OCI-LY3 (cell line): ENCODE data around the gene IRF6.

Source experiments
- EZH2phosphoT487 ChIP-seq: fragments of 200-600 bp; shearing (Covaris generic); IDR thresholded peaks from 2 replicates; pipeline ENCODE4 v1.6.1; 2018; ENCODE audit warnings: antibody characterized with exemption, mixed run types, low read depth
- TF ChIP-seq, protein P1 (sequence below): fragments of 200-600, 300-600 bp; sonication (generic); IDR thresholded peaks from 2 replicates; pipeline ENCODE4 v1.5.1; 2014; ENCODE audit warnings: antibody characterized with exemption, low read length, low read depth

DNA sequence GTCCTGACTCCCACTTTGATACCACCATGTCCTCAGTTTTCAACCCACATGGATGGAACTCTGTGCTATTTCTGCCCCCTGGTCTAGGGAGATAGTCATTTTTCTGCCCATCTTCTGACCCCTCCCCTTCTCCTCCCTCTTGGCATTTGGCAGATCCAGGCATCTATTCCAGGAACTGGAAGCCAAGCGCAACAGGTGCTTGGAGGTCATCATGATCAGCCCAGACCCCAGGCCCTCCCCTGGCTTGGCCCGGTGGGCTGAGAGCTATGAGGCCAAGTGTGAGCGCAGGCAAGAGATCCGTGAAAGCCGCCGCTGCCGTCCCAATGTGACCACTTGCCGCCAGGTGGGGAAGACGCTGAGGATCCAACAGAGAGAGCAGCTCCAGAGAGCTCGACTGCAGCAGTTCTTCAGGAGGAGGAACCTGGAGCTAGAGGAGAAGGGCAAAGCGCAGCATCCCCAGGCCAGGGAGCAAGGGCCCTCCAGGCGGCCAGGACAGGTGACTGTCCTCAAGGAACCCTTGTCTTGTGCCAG lies 46.0 kb downstream of the IRF6 start:
- TF ChIP-seq, protein P1, sequence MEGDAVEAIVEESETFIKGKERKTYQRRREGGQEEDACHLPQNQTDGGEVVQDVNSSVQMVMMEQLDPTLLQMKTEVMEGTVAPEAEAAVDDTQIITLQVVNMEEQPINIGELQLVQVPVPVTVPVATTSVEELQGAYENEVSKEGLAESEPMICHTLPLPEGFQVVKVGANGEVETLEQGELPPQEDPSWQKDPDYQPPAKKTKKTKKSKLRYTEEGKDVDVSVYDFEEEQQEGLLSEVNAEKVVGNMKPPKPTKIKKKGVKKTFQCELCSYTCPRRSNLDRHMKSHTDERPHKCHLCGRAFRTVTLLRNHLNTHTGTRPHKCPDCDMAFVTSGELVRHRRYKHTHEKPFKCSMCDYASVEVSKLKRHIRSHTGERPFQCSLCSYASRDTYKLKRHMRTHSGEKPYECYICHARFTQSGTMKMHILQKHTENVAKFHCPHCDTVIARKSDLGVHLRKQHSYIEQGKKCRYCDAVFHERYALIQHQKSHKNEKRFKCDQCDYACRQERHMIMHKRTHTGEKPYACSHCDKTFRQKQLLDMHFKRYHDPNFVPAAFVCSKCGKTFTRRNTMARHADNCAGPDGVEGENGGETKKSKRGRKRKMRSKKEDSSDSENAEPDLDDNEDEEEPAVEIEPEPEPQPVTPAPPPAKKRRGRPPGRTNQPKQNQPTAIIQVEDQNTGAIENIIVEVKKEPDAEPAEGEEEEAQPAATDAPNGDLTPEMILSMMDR, result no peak
- no peak for TF ChIP-seq EZH2phosphoT487
